Activated naive CD8-positive, alpha-beta T cell (primary cell): Measurements from ENCODE around the gene TREML1.
"Not testable (repeated sequence)": the region's sequence is repeated elsewhere in the genome, so short reads cannot be mapped to it uniquely, and the experiment has no call there.

ENCODE experiments used
- H3K27ac Mint-ChIP-seq: one replicate; pipeline ENCODE4 v1.8.0; 2021; ENCODE audit warnings: mixed read lengths
- H3K27me3 Mint-ChIP-seq: one replicate; pipeline ENCODE4 v1.8.0; 2021; ENCODE audit warnings: mixed read lengths
- H3K36me3 Mint-ChIP-seq: one replicate; pipeline ENCODE4 v1.8.0; 2021; ENCODE audit warnings: mixed read lengths
- H3K4me1 Mint-ChIP-seq: one replicate; pipeline ENCODE4 v1.8.0; 2021; ENCODE audit warnings: low read depth, mixed read lengths
- H3K4me3 Mint-ChIP-seq: one replicate; pipeline ENCODE4 v1.8.0; 2021; ENCODE audit warnings: mild to moderate bottlenecking, mixed read lengths
- H3K9me3 Mint-ChIP-seq: one replicate; pipeline ENCODE4 v1.8.0; 2021; ENCODE audit warnings: low read depth, mixed read lengths

The TREML1 gene

GRCh38 chr6:41153992-41154625, at the start of gene TREML1:
Gene TREML1 (minus strand): TSS chr6:41154347. CDS start chr6:41154288, 59 bp downstream.
- no peak within 1 kb of the TSS for H3K27ac Mint-ChIP-seq
- H3K36me3 Mint-ChIP-seq: peaks cover 12% of the 10 kb centered on the region
- no peaks in the 10 kb centered on the region for H3K4me1 Mint-ChIP-seq
- H3K4me3 Mint-ChIP-seq: no peak within 1 kb of the TSS
- H3K27me3 Mint-ChIP-seq: no peaks in the 10 kb centered on the region
- H3K9me3 Mint-ChIP-seq: no peaks in the 10 kb centered on the region

GRCh38 chr6:41201764-41202173, 47.6 kb upstream of the TREML1 start:
- peak overlapping the region; percentile 74 for H3K4me3 Mint-ChIP-seq
- H3K27ac Mint-ChIP-seq: peak overlapping the region; percentile 89
- H3K9me3 Mint-ChIP-seq: no peaks in the 10 kb centered on the region
- no peaks in the 10 kb centered on the region for H3K27me3 Mint-ChIP-seq
- peaks cover 69% of the 10 kb centered on the region for H3K4me1 Mint-ChIP-seq
- H3K36me3 Mint-ChIP-seq: no peaks in the 10 kb centered on the region

GRCh38 chr6:41200901-41201763, 47.0 kb upstream of the TREML1 start, which contains the start of gene TREML2:
Gene TREML2 (minus strand): TSS chr6:41201149. CDS start chr6:41201008, 141 bp downstream.
- peak within 1 kb of the TSS; percentile 89 for H3K27ac Mint-ChIP-seq
- no peaks in the 10 kb centered on the region for H3K9me3 Mint-ChIP-seq
- peak within 1 kb of the TSS; percentile 74 for H3K4me3 Mint-ChIP-seq
- H3K27me3 Mint-ChIP-seq: no peaks in the 10 kb centered on the region
- peaks cover 72% of the 10 kb centered on the region for H3K4me1 Mint-ChIP-seq
- no peaks in the 10 kb centered on the region for H3K36me3 Mint-ChIP-seq

GRCh38 chr6:41200296-41200900, 46.3 kb upstream of the TREML1 start:
- H3K9me3 Mint-ChIP-seq: no peaks in the 10 kb centered on the region
- peak overlapping the region; percentile 74 for H3K4me3 Mint-ChIP-seq
- no peaks in the 10 kb centered on the region for H3K36me3 Mint-ChIP-seq
- no peaks in the 10 kb centered on the region for H3K27me3 Mint-ChIP-seq
- H3K27ac Mint-ChIP-seq: peak overlapping the region; percentile 89
- H3K4me1 Mint-ChIP-seq: peaks cover 72% of the 10 kb centered on the region

GRCh38 chr6:41199552-41200246, 45.6 kb upstream of the TREML1 start:
- H3K27me3 Mint-ChIP-seq: no peaks in the 10 kb centered on the region
- H3K4me1 Mint-ChIP-seq: peaks cover 75% of the 10 kb centered on the region
- H3K36me3 Mint-ChIP-seq: peaks cover 2% of the 10 kb centered on the region
- H3K27ac Mint-ChIP-seq: peak overlapping the region; percentile 89
- no peaks in the 10 kb centered on the region for H3K9me3 Mint-ChIP-seq
- H3K4me3 Mint-ChIP-seq: peak overlapping the region; percentile 74

GRCh38 chr6:41197234-41197633, 43.1 kb upstream of the TREML1 start:
- Mint-ChIP-seq H3K27me3 (no peaks in the 10 kb centered on the region), H3K27ac (peak overlapping the region; percentile 13), H3K4me3 (no peak overlapping the region), H3K36me3 (peaks cover 3% of the 10 kb centered on the region), H3K9me3 (no peaks in the 10 kb centered on the region), H3K4me1 (peaks cover 68% of the 10 kb centered on the region)

GRCh38 chr6:41194386-41194785, 40.2 kb upstream of the TREML1 start:
- Mint-ChIP-seq H3K36me3 (peaks cover 8% of the 10 kb centered on the region), H3K4me1 (peaks cover 41% of the 10 kb centered on the region), H3K27ac (no peak overlapping the region), H3K4me3 (no peak overlapping the region), H3K9me3 (peaks cover 2% of the 10 kb centered on the region), H3K27me3 (no peaks in the 10 kb centered on the region)

- peaks cover 36% of the 10 kb centered on the region for H3K4me1 Mint-ChIP-seq
- no peak overlapping the region for H3K4me3 Mint-ChIP-seq
- no peak overlapping the region for H3K27ac Mint-ChIP-seq
- H3K27me3 Mint-ChIP-seq: no peaks in the 10 kb centered on the region
- peaks cover 10% of the 10 kb centered on the region for H3K36me3 Mint-ChIP-seq
- peaks cover 4% of the 10 kb centered on the region for H3K9me3 Mint-ChIP-seq
Measured at GRCh38 chr6:41193884-41194283, 39.7 kb upstream of the TREML1 start.

GRCh38 chr6:41193171-41193734, 39.1 kb upstream of the TREML1 start:
- Mint-ChIP-seq H3K4me1 (peaks cover 35% of the 10 kb centered on the region), H3K9me3 (peaks cover 4% of the 10 kb centered on the region), H3K27ac (peak overlapping the region; percentile 38), H3K36me3 (peaks cover 10% of the 10 kb centered on the region), H3K27me3 (no peaks in the 10 kb centered on the region), H3K4me3 (no peak overlapping the region)

GRCh38 chr6:41191569-41191968, 37.4 kb upstream of the TREML1 start:
- Mint-ChIP-seq H3K36me3 (peaks cover 10% of the 10 kb centered on the region), H3K4me3 (no peak overlapping the region), H3K27ac (no peak overlapping the region), H3K9me3 (peaks cover 4% of the 10 kb centered on the region), H3K27me3 (no peaks in the 10 kb centered on the region), H3K4me1 (peaks cover 26% of the 10 kb centered on the region)

- no peaks in the 10 kb centered on the region for H3K27me3 Mint-ChIP-seq
- H3K4me1 Mint-ChIP-seq: peaks cover 27% of the 10 kb centered on the region
- H3K9me3 Mint-ChIP-seq: peaks cover 4% of the 10 kb centered on the region
- H3K27ac Mint-ChIP-seq: no peak overlapping the region
- H3K36me3 Mint-ChIP-seq: peaks cover 10% of the 10 kb centered on the region
- H3K4me3 Mint-ChIP-seq: no peak overlapping the region
Measured at GRCh38 chr6:41190791-41191190, 36.6 kb upstream of the TREML1 start.

- no peaks in the 10 kb centered on the region for H3K27me3 Mint-ChIP-seq
- no peak overlapping the region for H3K27ac Mint-ChIP-seq
- H3K4me3 Mint-ChIP-seq: no peak overlapping the region
- H3K4me1 Mint-ChIP-seq: peaks cover 28% of the 10 kb centered on the region
- H3K36me3 Mint-ChIP-seq: peaks cover 10% of the 10 kb centered on the region
- H3K9me3 Mint-ChIP-seq: peaks cover 4% of the 10 kb centered on the region
Measured at GRCh38 chr6:41189967-41190366, 35.8 kb upstream of the TREML1 start.

GRCh38 chr6:41189046-41189445, 34.9 kb upstream of the TREML1 start:
- peaks cover 21% of the 10 kb centered on the region for H3K4me1 Mint-ChIP-seq
- H3K36me3 Mint-ChIP-seq, H3K27me3 Mint-ChIP-seq, H3K9me3 Mint-ChIP-seq, H3K4me3 Mint-ChIP-seq, H3K27ac Mint-ChIP-seq: not testable (repeated sequence)
